Activated CD8-positive, alpha-beta memory T cell treated with anti-CD3 and anti-CD28 coated beads, Interleukin-2, amount 50 U/mL, for 24 hours (primary cell): ENCODE data around the gene BPIFB4.
"Not testable (repeated sequence)": the region's sequence is repeated elsewhere in the genome, so short reads cannot be mapped to it uniquely, and the experiment has no call there.

Experiments
- DNase-seq: peaks from one replicate; pipeline ENCODE4 v3.0.0-alpha.2; 2020; ENCODE audit errors: extremely low read depth

The BPIFB4 gene

GRCh38 chr20:33119725-33120720, 40.6 kb downstream of the BPIFB4 start:
- DNase-seq: no peak

GRCh38 chr20:33120934-33121333, 41.5 kb downstream of the BPIFB4 start:
- DNase-seq: no peak

- DNase-seq: not testable (repeated sequence)
These were observed 42.9 kb downstream of the BPIFB4 start for GRCh38 chr20:33122297-33122696.

GRCh38 chr20:33124261-33124660, 44.8 kb downstream of the BPIFB4 start:
- no peak for DNase-seq

GRCh38 chr20:33124994-33125393, 45.6 kb downstream of the BPIFB4 start:
- no peak for DNase-seq

- DNase-seq: no peak
These were observed 46.5 kb downstream of the BPIFB4 start for GRCh38 chr20:33125983-33126382.

- DNase-seq: no peak
These were observed 48.1 kb downstream of the BPIFB4 start for GRCh38 chr20:33127422-33128097.

GRCh38 chr20:33130568-33131061, 51.2 kb downstream of the BPIFB4 start:
- no peak for DNase-seq

- no peak for DNase-seq
These were observed 52.6 kb downstream of the BPIFB4 start for GRCh38 chr20:33131949-33132473.

- no peak for DNase-seq
These were observed 53.3 kb downstream of the BPIFB4 start for GRCh38 chr20:33132513-33133372.

GRCh38 chr20:33133373-33133941, 54.0 kb downstream of the BPIFB4 start:
- no peak for DNase-seq

GRCh38 chr20:33137195-33137594, 57.8 kb downstream of the BPIFB4 start:
- DNase-seq: no peak

- DNase-seq: no peak
These were observed 60.0 kb downstream of the BPIFB4 start for GRCh38 chr20:33139467-33139866.

- DNase-seq: no peak
These were observed 66.1 kb downstream of the BPIFB4 start for GRCh38 chr20:33145521-33145920.

GRCh38 chr20:33147299-33147698, 67.9 kb downstream of the BPIFB4 start:
- DNase-seq: no peak

- no peak for DNase-seq
These were observed 68.6 kb downstream of the BPIFB4 start for GRCh38 chr20:33148040-33148439.

GRCh38 chr20:33154252-33154651, 74.8 kb downstream of the BPIFB4 start:
- DNase-seq: no peak

- DNase-seq: no peak
These were observed 79.4 kb downstream of the BPIFB4 start for GRCh38 chr20:33158637-33159385.

GRCh38 chr20:33159713-33160112, 80.3 kb downstream of the BPIFB4 start:
- no peak for DNase-seq

- DNase-seq: no peak
These were observed 81.2 kb downstream of the BPIFB4 start for GRCh38 chr20:33160681-33161080.
